ENCODE results near the gene YRDC.

The YRDC gene

DNA sequence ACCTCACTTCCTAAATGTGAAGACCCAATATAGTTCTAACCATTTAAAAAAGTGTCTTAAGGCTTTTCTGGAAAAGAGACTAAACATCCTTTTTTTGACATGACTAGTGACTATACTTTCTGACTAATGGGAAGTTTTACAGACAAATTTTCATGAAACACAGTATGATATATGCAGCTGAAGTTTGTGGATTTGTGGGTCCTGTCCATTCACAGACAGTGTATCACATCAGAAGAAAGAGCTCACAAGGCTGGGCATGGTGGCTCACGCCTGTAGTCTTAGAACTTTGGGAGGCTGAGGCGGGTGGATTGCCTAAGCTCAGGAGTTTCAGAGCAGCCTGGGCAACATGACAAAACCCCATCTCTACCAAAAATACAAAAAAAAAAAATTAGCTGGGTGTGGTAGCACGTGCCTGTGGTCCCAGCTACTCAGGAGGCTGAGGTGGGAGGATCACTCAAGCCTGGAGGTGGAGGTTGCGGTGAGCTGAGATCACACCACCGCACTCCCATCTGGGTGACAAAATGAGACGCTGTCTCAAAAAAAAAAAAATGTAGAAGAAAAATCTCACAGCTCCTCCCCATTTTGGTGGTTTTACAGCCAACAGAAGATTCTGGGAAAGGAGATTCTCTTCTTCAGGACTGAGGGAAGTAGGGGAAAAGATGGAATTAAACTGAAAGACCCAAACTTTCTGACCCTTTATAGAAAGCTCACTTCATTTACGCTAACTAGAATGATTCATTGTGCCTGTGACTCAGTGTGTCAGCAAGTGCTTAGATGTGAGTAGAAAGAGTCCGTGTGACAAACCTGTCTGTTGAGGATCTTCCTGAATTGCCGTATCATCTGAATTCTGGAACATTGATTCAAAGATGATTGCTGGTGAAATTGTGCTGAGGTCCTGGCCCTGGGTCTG lies 15.2 kb upstream of the YRDC start:
- FAIRE-seq (no peak), DNase-seq (ENCODE audit: insufficient read length, low spot score) (no peak)

DNA sequence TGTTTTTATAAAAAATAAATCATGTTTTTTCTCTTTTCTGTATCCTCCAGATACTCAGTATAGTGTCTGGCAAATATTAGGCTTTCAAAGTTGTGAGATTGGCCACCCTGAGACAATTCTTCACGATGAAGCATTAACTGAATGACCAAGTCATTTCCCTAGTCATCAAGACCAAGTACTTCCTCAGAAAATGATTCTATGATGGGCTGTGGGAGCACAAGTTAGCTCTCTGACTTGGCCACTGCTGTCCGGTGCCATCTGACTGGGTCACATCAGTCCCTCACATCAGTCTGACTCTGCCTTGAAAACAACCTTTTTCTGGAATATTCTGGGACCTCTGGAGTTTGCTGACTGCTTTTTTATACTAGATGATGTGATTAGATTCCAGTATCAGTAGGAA lies 13.5 kb upstream of the YRDC start:
- no peak for FAIRE-seq
- no peak for DNase-seq (ENCODE audit: insufficient read length, low spot score)

DNA sequence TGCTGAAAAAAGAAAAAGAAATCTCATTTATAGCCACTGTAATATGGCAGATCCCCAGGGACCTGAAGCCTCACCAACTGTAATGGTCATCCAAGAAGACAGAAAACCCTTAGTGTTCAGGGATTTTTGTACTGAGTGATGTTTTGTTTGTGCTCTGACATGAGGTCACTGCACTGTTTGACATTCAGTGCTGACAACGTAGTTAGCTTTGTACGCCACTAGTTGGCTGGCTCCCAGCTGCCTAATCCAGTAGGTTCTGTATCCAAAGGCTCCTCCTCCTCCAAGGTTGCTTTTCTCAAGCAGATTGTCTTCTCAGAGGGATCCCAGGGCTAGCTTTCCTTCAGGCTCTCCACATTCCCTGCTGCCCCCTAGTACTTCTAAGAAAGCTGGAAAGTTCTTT lies 9.5 kb upstream of the YRDC start:
- DNase-seq (ENCODE audit: insufficient read length, low spot score) (no peak), FAIRE-seq (no peak)

DNA sequence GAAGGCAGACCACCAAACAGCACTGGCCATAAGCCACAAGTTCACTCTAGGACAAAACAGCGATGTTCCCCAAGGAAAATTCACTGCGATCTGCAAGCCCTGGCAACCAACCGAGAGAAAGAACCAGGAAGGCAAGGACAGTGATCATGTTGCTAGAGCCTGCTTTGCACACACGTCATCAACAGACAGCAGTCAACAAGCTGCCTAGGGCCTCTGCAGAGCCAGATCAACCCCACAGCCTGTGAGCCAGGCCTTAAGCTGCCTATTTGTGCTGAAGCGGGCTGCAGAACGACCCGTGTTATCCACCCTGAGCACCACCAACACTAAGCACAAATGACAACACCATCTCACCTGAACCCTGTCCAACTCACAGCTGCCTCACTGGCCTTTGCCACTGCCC lies 6.2 kb upstream of the YRDC start:
- no peak for DNase-seq (ENCODE audit: insufficient read length, low spot score)
- FAIRE-seq, result no peak

DNA sequence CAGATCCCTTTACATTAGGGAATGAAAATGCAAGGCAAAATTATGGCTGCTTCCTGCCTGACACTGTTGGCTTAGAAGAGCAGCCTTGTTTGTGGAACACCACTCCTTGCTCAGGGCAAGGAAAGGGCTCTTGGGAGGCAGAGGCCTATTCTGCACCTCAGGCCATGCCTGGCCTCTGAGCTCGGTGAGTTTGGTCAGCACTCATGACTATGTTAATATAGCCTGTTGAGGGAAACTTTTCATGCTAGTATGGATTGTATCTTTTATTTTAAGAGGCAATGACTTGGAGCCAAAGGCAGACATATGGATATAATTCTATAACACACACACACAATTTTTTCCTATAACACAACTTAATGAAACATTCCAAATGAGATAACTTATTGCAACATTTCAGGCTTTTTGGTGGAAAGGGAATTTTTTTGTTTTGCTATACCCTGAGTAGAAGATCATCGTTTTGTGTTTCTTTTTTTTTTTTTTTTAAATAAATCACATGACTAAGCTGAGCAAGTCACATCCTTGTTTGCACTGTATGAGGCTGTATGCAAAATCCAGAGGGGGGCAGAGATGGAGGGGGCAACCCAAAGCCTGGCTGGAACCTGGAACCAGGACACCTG lies 5.6 kb upstream of the YRDC start:
- FAIRE-seq (no peak), DNase-seq (ENCODE audit: insufficient read length, low spot score) (no peak)

DNA sequence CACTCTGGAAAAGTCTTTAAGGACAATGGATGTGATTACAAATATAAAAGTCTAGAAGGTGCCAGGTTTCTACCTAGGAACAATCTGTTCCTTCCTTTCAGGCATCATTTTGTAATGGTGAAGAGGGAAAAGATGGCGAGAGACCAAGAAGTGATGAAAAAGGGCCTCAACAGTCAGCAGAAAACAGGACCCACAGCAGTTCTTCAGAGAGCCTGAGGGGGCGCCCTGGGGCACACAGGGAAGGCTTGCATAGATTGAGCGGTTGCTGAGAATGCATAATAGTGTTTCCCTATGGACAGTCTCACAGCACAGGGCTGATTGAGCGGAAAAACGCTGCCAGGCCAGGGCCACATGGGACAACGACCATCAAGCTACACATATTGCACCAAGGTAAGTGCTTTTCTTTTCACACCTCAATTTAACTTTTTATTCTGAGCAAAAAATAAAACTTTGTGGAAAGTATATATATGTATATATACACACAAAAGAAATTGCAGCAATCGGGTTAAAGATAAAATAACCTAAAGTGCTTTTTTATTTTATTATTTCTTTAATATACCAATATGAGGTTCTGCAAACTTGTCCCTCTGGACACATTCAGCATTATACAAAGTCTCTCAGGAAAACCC lies 3.1 kb upstream of the YRDC start:
- peak; percentile 92 for FAIRE-seq

DNA sequence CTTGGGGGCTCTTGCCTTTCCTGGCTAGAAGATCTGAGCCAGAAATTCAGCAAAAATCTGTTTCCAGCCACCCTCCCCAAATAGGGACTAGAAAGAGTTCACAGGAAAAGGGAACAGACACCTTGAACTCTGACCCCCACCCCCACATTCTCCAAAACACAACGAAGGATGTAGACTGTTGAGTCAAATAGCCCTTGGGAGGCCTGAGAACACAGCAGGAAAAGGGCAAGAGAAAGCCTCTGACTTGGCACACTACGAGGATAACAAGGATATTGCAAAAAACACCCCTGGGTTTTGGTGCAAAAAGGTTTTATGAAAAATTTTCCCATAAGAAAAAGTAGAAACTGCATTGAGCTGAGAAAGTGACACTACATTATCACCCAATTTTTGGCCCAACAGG lies 1.9 kb upstream of the YRDC start:
- no peak for FAIRE-seq
- DNase-seq (ENCODE audit: insufficient read length, low spot score), result no peak

More for the DNA sequence above, 3.1 kb upstream of the YRDC start:
- peak; percentile 53 for DNase-seq (ENCODE audit: insufficient read length, low spot score)

DNA sequence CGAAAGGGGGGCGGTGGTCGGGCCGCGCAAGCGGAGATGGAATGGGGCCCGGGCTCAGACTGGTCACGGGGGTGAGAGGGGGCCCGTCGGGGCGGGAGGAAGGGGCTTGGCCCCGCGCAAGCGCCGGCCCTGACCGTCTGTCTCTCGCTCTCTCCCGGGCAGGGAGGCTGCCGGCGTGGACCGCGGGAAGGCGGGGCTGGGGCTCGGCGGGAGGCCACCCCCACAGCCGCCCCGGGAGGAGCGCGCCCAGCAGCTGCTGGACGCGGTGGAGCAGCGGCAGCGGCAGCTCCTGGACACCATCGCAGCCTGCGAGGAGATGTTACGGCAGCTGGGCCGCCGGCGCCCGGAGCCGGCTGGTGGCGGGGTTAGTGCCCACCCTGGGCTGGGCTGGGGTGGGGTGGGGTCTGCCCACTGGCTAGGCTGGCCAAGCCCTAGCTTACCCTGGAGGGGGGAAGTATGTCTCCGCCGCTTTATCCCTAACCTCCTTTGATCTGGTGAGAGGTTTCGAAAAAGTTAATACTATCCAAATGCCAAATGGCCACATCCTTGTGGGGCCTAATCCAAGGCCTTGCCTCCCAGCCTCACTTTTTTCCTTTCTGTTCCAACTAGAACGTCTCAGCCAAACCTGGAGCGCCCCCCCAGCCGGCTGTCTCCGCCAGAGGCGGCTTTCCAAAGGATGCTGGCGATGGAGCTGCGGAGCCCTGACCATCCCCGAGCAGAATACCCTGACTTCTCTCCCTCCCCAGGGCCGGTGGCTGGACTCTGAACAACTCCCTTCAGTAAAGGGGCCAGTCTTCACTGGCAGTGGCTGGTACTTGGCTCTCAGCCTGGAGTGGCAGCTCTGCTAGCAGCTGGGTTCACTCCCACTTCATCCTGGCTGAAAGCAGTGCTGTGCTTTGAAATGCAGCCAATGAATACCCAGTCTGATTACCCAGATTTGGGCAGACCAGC lies 636 bp upstream of the YRDC start:
- DNase-seq (ENCODE audit: insufficient read length, low spot score), result no peak
- peak; percentile 21 for FAIRE-seq

DNA sequence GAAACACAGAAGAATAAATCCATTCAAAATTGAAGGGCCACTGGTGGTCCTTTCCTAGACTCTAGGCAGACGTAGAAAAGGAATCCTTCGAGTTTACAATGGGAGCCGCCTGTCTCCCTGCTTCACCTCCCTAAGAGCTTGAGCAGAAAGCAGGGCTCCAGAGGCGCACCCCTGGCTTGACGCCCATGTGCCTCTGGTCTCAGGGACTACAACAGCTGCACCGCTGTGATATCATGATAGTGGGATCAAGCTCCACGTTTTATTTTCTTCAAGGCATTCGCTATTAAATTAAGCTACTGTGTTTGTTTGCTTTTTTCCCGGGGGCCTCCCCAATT lies 821 bp downstream of the YRDC start:
- FAIRE-seq, result no peak
- DNase-seq (ENCODE audit: insufficient read length, low spot score), result no peak

DNA sequence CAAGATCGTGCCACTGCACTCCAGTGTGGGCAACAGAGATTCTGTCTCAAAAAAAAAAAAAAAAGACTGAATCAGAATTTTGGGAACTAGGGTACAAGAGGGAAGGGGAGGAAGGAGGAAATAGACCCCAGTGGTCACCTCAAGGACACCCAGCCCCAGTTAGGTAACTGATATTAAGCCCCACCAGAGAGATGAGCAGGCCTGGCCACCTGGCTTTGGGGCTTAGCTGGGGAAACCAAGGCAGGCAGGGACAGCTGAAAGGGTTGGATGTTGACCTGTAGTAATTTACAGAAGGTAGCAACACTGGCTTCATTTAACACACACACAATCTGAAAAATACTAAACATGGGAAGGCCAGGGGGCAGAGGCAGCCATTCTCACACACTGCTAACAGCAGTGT lies 5.6 kb downstream of the YRDC start:
- FAIRE-seq, result no peak
- no peak for DNase-seq (ENCODE audit: insufficient read length, low spot score)

DNA sequence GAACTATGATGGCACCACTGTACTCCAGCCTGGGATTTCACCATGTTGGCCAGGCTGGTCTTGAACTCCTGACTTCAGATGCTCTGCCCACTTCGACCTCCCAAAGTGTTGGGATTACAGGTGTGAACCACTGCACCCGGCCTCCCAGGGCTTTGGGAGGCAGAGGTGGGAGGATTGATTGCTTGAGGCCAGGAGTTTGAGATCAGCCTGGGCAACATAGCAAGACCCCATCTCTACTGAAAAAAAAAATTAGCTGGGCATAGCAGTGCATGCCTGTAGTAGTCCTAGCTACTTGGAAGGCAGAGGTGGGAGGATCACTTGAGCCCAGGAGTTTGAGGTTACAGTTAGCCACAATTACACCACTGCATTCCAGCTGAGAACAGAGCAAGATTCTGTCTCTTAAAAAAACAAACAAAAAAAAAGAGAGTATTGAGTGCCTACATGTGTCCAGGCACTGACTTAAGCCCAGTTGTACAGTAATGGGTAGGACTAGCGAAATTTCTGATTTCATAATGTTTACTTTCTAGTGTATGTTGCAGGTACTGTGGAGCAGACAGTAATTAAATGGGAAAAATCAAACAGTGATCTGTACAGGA lies 10.2 kb downstream of the YRDC start:
- DNase-seq (ENCODE audit: insufficient read length, low spot score) (no peak), FAIRE-seq (no peak)

DNA sequence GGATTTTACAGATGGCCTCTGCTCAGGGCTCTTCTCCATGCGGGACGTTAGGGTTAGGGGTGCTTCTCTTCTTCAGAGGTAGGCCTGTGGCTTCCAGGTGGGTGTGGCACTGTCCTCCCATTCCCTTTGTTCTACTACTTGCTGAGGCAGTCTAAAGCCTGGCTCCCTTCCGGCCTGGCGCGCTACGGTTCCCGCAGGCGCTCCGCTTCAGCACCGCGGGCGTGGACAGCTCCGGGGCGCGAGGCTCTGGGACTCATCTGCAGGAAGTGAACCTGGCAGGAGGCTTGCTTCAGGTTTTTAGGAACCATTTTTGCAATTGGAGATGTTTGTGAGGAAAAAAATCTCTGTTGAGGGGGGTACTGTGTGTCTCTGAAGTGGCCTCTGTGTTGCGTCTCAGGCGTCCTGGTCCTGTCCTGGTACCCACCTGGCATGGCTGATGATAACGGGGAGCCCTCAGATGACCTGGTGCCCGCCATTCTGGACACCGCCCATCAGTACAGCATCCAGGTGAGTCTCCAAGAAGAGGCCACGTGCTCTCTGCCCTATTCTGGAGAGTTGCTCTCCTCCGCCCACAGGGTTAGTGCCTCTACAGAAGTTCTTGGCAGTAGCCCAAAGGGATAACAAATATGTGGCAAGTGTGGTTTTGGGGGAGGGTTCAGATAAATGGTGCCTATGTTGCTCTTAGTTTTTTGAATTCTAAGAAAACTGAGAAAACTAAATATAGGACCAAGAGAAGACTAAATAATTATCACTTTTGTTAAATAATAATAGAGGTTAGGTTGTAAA lies 12.5 kb downstream of the YRDC start:
- DNase-seq (ENCODE audit: insufficient read length, low spot score), result peak; percentile 56
- FAIRE-seq, result no peak

DNA sequence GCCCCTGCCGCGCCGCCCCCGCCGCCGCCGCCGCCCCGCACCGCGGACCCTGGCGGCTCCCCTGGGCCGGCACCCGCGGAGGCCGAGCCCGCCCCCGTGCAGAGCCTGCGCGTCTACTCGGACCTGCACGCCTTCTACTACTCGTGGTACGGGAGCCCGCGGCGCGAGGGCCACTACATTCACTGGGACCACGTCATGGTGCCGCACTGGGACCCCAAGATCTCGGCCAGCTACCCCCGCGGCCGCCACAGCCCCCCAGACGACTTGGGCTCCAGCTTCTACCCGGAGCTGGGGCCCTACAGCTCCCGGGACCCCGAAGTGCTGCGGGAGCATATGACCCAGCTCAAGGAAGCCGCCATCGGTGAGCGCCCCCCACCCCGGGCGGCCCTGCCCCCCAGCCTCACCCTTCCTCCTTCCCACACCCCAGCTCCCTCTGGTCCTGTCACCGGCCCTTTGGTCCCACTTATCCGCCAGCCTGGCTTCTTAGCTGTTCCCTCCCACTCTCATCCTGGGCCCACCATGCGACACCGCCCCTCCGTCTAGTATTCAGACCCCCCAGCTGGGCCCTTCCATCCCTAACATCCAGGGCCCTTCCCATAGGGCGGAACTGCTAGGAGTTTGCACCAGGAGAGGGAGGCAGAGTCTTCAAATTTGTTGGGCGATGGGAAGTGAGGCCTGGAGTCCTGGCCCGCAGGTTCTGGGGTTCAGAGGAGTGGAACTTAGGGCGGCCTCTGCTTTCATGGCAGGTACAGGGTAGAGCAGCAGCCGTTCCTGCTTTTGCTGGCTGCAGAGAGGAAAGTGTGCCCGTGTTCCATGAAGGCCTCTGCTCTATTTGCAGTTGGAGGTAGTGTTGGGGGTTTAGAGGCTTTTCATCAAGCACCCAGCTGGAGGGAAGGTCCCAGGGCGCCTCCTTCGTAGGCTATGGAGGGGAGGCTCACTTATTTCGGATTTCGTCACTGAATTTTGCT lies 13.4 kb downstream of the YRDC start:
- DNase-seq (ENCODE audit: insufficient read length, low spot score) (peak; percentile 43), FAIRE-seq (no peak)

DNA sequence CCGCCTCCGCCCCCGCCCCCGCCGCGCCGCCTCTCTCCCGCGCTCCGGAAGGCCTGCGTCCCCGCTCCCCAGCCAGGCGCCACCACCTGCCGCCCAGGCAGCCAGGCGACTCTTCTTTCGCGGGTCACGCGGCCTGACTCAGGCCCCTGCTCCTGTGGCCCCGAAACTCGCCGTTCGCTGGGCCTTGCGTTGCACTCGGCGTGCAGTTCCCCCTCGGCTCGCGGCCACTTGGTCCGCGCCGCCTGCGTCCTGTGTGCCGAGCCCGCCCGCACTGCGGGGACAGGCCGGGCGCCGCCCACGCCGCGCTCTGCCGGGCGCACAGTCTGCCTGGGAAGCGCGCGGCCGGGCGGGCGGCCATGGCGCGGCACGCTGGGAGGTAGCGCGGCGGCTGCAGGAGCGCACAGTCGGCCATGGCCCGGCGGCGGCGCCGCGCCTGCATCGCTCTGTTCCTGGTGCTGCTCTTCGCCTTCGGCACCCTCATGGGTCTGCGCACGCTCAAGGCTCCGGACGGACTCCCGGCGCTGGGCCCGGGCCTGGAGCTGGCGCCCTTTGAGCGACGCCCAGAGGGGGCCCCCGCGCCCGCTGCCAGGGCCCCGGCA lies 14.1 kb downstream of the YRDC start, which contains the start of gene MANEAL:
Gene MANEAL (plus strand): TSS at position 75 of the 599 bp plus-strand sequence. CDS start 336 bp downstream, at position 411.
- DNase-seq (ENCODE audit: insufficient read length, low spot score), result peak; percentile 81

DNA sequence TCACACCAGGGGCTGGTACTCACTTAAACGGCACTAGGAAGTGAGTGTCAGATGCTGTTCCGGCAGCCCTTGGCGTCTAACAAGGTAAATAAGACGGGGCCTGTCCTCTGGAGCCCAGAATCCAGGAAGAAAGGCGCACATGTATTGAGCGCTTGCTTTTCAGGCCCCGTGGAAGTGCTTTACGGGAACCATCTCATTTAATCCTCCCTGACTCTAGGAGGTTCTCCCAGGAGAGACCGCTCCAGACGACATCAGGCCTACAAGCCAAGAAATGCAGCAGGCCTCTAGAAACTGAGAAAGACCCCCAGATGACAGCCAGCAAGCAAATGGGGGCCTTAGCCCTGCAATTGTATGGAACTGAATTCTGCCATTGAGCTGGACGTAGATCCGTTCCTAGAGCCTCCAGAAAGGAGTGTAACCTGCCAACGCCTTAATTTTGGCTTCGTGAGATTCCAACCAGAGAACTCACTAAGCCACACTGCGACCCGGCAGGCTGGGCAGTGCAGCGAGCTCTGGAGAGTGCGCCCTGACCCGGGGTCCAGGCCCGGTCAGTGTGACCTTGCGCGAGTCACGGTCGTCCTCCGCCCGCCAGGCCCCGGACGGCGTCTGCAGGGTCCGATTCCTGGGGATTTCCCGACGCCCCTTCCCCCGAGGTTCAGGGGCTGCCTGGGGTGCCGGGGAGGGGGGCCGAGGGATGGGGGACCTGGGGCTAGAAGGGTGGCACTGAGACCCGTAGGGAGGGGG lies 14.9 kb downstream of the YRDC start:
- no peak for DNase-seq (ENCODE audit: insufficient read length, low spot score)
- no peak for FAIRE-seq

More for the DNA sequence above, 14.1 kb downstream of the YRDC start, which contains the start of gene MANEAL:
- no peak for FAIRE-seq

DNA sequence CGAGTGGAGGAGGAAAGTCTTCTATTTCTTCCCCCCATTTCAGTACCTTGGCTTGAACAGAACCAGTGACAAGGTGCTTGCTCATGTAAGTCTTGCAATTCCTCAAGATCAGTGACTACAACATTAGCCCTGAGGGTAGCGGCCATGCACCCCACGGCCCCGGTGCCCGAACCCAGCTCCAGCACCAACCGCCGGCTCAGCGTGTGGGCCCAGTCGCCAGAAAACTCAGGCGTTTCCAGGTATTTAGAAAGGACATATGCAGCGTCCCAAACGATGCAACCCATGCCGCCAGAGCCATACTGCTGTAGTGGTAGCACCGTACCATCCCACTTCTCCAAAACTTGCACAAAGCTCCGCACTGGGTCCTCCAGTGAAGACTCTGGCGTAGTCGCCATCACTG lies 25.5 kb downstream of the YRDC start:
- DNase-seq (ENCODE audit: insufficient read length, low spot score) (no peak), FAIRE-seq (no peak)

DNA sequence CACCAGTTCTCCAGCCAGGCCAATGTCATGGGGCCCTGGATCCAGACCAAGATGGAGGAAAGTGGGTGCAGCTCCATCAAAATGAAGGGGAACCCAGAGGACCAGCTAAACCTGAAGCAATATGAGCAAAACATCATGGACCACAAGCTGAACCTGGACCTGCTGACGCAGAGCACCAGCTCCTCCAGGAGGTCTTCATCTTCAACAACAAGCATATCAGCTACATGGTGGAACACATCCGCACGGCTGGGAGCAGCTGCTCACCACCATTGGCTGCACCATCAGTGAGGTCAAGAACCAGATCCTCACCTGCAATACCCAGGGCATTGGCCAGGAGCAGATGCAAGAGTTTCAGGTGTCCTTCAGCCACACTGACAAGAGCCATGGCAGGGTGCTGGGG lies 29.4 kb downstream of the YRDC start:
- DNase-seq (ENCODE audit: insufficient read length, low spot score), result no peak
- FAIRE-seq, result no peak

Measured in GM19239 (cell line).